GM10266 (cell line): ENCODE results near the gene GAPDH.
"Not testable (repeated sequence)": the region's sequence is repeated elsewhere in the genome, so short reads cannot be mapped to it uniquely, and the experiment has no call there.

ENCODE experiments used
- DNase-seq: peaks from one replicate; pipeline ENCODE4 v3.0.0; 2012; ENCODE audit errors: extremely low spot score
- CTCF ChIP-seq: IDR thresholded peaks from 2 replicates; pipeline ENCODE4 v1.5.1; 2012; ENCODE audit warnings: mild to moderate bottlenecking, low read depth; ENCODE audit not compliant: control insufficient read depth, insufficient read depth; ENCODE audit errors: missing control alignments

Gene GAPDH

GRCh38 chr12:6494968-6495367 lies 39.3 kb upstream of the GAPDH start:
- DNase-seq = no peak
- TF ChIP-seq CTCF = no peak

DNA sequence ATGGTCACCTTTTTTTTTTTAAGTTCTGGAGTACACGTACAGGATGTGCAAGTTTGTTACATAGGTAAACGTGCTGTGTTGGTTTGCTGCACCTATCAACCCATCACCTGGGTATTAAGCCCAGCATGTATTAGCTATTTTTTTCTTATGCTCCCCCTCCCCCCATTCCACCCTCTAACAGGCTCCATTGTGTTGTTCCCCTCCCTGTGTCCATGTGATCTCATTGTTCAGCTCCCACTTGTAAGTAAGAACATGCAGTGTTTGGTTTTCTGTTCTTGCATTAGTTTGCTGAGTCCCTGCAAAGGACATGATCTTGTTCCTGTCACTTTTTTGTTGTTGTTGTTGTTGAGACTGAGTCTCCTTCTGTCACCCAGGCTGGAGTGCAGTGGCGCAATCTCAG lies 37.0 kb upstream of the GAPDH start:
- DNase-seq = not testable (repeated sequence)

- no peak for DNase-seq
- no peak for TF ChIP-seq CTCF
These were observed 33.9 kb upstream of the GAPDH start for GRCh38 chr12:6500466-6500865.

DNA sequence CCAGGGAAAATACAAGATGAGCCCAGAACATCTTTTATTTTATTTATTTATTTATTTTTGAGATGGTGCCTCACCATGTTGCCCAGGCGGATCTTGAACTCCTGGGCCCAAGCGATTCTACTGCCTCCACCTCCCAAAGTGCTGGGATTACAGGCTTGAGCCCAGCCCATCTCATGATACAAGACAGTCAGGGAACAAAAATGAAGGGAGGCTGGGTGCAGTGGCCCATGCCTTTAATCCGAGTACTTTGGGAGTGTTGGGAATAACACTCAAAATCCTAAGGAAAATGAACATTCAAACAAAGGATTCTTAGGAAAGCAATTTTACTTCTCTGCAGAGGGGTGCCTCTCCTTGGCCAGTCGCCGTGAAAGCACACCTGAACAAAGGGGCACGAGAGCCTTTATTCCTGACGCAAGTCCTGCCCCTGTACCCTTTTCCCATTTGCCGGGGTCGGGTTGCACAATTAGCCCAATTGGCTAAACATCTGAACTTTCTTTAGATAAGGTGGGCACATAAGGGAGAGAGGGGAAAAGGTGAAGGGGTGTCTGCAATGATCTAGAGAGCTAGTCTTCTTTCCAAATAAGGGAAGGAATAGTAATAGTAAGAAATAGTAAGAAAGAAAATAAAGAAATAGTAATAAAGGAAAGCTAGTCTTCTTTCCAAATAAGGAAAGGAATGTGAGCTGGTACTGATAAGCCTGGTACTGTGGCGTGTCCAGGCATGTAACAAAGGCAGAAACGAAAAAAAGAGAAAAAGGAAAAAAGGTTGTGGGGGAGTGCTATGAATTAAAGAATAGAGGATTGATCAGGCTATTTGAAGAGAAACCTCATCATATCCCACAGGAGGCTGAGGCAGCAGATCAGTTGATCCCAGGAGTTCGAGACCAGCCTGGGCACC lies 27.0 kb upstream of the GAPDH start:
- DNase-seq = no peak
- TF ChIP-seq CTCF = no peak

DNA sequence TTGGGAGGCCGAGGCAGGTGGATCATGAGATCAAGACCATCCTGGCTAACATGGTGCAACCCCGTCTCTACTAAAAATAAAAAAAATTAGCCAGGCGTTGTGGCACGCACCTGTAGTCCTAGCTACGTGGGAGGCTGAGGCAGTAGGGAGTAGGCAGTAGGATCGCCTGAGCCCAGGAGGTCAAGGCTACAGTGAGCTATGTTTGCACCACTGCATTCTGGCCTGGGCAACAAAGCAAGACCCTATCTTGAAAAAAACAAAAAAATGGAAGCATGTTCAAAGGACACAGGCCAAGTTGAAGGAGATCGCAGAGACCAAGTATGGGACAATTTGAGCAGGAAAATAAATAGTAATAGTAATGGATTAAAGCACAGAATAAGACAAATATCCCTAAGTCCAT lies 26.2 kb upstream of the GAPDH start:
- DNase-seq = no peak
- TF ChIP-seq CTCF = no peak

DNA sequence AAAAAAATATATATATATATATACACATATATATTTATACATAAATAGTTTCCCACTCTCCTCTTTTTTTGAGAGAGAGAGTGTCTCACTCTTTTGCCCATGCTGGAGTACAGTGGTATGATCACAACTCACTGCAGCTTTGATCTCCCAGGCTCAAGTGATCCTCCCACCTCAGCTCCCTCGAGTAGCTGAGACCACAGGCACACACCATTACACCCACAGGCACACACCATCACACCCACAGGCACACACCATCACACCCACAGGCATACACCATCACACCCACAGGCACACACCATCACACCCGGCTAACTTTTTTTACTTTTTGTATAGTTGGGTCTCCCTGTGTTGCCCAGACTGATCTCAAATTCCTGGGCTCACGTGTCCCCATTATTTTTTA lies 14.1 kb upstream of the GAPDH start:
- TF ChIP-seq CTCF = no peak
- no peak for DNase-seq

GRCh38 chr12:6522193-6522592 lies 12.1 kb upstream of the GAPDH start:
- TF ChIP-seq CTCF = no peak
- no peak for DNase-seq
